Measurements from ENCODE around the gene VPS52.
A peak's percentile ranks its signal among the peaks of the same experiment; 100 is the strongest.

Gene VPS52

DNA sequence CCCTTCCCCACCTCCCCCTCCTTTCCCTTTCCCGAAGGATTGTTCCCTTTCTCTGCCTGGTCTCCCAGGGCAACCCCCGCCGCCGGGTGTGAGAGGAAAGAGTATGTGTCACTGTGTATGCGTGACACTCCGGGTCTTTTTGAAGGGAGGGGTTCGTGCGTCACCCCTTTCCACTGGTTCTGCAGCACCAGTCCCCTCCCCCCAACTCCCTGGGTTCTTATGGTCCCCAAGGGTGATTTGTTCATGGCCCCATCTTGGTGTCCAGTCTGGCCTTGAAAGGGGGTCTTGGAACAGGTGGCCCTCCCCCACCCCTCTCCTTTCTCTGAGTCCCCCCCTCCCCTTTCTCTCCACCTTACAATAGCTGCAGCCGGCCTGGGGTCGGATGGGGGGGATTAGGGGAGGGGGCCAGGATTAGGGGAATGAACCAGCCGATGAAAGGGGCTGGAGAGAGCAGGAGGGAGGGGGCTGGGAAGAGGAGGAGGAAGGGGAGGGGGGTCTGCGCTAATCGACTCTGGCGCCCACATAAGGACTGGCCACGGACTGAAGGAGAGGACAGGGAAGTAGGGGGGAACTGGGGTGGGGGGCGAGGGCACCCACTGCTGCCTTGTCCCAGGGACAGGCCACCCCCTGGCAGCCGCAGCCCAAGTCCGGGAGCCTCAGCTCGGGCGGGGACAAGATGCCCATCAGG lies 64.7 kb downstream of the VPS52 start:
- DNase-seq (ENCODE audit: low read depth) = no peak
- peak overlapping the region; percentile 78 for H3K4me3 ChIP-seq (ENCODE audit: low read depth, low read length)
- TF ChIP-seq CTCF (IDR thresholded peaks at IDR 0.05; ENCODE audit: control insufficient read depth, extremely low read depth, insufficient read depth) = no peak

DNA sequence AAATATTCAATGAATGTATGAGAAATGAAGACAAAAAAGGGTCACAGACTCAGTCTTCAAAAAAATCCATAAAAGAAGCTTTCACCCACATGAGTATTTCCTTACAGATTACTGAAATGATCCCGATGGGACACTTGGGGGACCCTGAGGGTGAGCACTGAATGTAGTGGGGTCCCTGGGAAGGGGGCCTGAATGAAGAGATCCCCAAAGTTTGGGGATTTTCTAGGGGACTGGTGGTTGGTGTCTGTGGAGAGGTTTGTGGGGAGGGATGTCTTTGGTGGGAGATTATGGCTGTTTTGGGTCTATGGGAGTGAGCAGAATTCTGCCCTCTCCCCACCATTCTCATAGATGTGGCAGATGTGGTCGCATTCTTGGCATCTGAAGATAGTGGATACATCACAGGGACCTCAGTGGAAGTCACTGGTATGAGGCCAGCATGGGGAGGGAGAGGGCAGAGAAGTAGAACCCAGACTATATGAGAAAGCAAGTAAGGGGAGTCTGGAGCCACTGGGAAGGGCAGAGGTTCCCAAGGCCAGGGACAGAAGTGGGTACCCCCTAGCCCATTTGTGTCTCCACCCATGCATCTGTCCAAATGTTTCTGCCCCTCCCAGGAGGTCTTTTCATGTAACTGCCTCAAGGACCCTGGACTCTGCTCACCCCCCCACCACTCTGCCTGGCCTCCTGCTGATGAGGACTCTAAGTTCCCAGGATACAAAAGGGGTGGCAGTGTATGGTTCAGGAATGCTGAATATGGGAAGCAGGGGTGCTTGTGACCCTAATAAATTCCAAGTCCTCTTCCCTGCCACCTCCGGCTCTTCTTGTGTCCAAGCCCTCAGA lies 65.4 kb downstream of the VPS52 start:
- TF ChIP-seq CTCF (IDR thresholded peaks at IDR 0.05; ENCODE audit: control insufficient read depth, extremely low read depth, insufficient read depth) = no peak
- no peak overlapping the region for H3K4me3 ChIP-seq (ENCODE audit: low read depth, low read length)
- no peak for DNase-seq (ENCODE audit: low read depth)

GRCh38 chr6:33205191-33206026 lies 66.3 kb downstream of the VPS52 start:
- H3K4me3 ChIP-seq (ENCODE audit: low read depth, low read length) = peak overlapping the region; percentile 88
- no peak for DNase-seq (ENCODE audit: low read depth)
- peak; percentile 20; the same call in 1 of the 2 replicates for TF ChIP-seq CTCF (IDR thresholded peaks at IDR 0.05; ENCODE audit: control insufficient read depth, extremely low read depth, insufficient read depth)

- TF ChIP-seq CTCF (IDR thresholded peaks at IDR 0.05; ENCODE audit: control insufficient read depth, extremely low read depth, insufficient read depth) = no peak
Observed at GRCh38 chr6:33204415-33205190, 67.1 kb downstream of the VPS52 start, which contains the start of gene HSD17B8. Gene HSD17B8 (plus strand): TSS chr6:33204655. CDS start chr6:33204669, 14 bp downstream.

GRCh38 chr6:33204165-33204414 lies 67.6 kb downstream of the VPS52 start:
- no peak for DNase-seq (ENCODE audit: low read depth)
- H3K4me3 ChIP-seq (ENCODE audit: low read depth, low read length) = peak overlapping the region; percentile 88
- no peak for TF ChIP-seq CTCF (IDR thresholded peaks at IDR 0.05; ENCODE audit: control insufficient read depth, extremely low read depth, insufficient read depth)

More at GRCh38 chr6:33204415-33205190, 67.1 kb downstream of the VPS52 start, which contains the start of gene HSD17B8:
- peak within 1 kb of the TSS; percentile 88 for H3K4me3 ChIP-seq (ENCODE audit: low read depth, low read length)
- peak; percentile 62 for DNase-seq (ENCODE audit: low read depth)
